ENCODE data around the gene ZNF117. TPM values are rescaled to one million over a fixed set of nuclear protein-coding genes. Genes with fewer than 3 reads are reported as not detected.
A peak's percentile ranks its signal among the peaks of the same experiment; 100 is the strongest.
"Not testable (repeated sequence)": the region's sequence is repeated elsewhere in the genome, so short reads cannot be mapped to it uniquely, and the experiment has no call there.

The ZNF117 gene
- total RNA-seq (2014; rRNA removed; shearing (Covaris generic); ENCODE audit: low replicate concordance): 0.94 and 3.7 TPM in 2 replicates

- H3K27me3 ChIP-seq: no peaks in the 10 kb centered on the region
- peaks cover 60% of the 10 kb centered on the region for H3K36me3 ChIP-seq
- DNase-seq: no peak
- peaks cover 42% of the 10 kb centered on the region for H3K9me3 ChIP-seq
- no peak within 1 kb of the TSS for H3K4me3 ChIP-seq
Observed at GRCh38 chr7:64990936-64991335, at the start of gene ZNF117. ZNF117 (minus strand) TSS chr7:64991036.

GRCh38 chr7:65038767-65039166 lies 47.9 kb upstream of the ZNF117 start:
- H3K27me3 ChIP-seq, H3K36me3 ChIP-seq, H3K9me3 ChIP-seq: not testable (repeated sequence)
- peak overlapping the region; percentile 86 for H3K4me3 ChIP-seq
- peak; percentile 56 for DNase-seq

- H3K4me3 ChIP-seq: peak overlapping the region; percentile 86
- peak; percentile 94 for DNase-seq
- H3K9me3 ChIP-seq: no peaks in the 10 kb centered on the region
Observed at GRCh38 chr7:65037740-65038688, 47.2 kb upstream of the ZNF117 start.

GRCh38 chr7:65036526-65036925 lies 45.7 kb upstream of the ZNF117 start:
- H3K36me3 ChIP-seq, H3K9me3 ChIP-seq, H3K4me3 ChIP-seq, H3K27me3 ChIP-seq: not testable (repeated sequence)
- DNase-seq: peak; percentile 11

More at GRCh38 chr7:65037740-65038688, 47.2 kb upstream of the ZNF117 start:
- Histone ChIP-seq H3K36me3 (peaks cover 3% of the 10 kb centered on the region; the same call in 1 of the 2 replicates), H3K27me3 (no peaks in the 10 kb centered on the region)

GRCh38 chr7:65035469-65035868 lies 44.6 kb upstream of the ZNF117 start:
- not testable (repeated sequence) for H3K4me3 ChIP-seq, DNase-seq, H3K27me3 ChIP-seq, H3K36me3 ChIP-seq, H3K9me3 ChIP-seq

GRCh38 chr7:65034120-65034782 lies 43.4 kb upstream of the ZNF117 start:
- not testable (repeated sequence) for H3K27me3 ChIP-seq, H3K36me3 ChIP-seq, DNase-seq, H3K9me3 ChIP-seq, H3K4me3 ChIP-seq

GRCh38 chr7:65033391-65033790 lies 42.6 kb upstream of the ZNF117 start:
- DNase-seq, H3K9me3 ChIP-seq, H3K27me3 ChIP-seq, H3K36me3 ChIP-seq, H3K4me3 ChIP-seq: not testable (repeated sequence)

GRCh38 chr7:65025023-65025422 lies 34.2 kb upstream of the ZNF117 start:
- H3K9me3 ChIP-seq, H3K36me3 ChIP-seq, H3K27me3 ChIP-seq, H3K4me3 ChIP-seq, DNase-seq: not testable (repeated sequence)

GRCh38 chr7:65020978-65021377 lies 30.1 kb upstream of the ZNF117 start:
- not testable (repeated sequence) for H3K27me3 ChIP-seq, DNase-seq, H3K36me3 ChIP-seq, H3K4me3 ChIP-seq, H3K9me3 ChIP-seq

GRCh38 chr7:65009881-65010280 lies 19.0 kb upstream of the ZNF117 start:
- not testable (repeated sequence) for H3K4me3 ChIP-seq, H3K36me3 ChIP-seq, DNase-seq, H3K27me3 ChIP-seq, H3K9me3 ChIP-seq

- not testable (repeated sequence) for DNase-seq, H3K4me3 ChIP-seq, H3K9me3 ChIP-seq, H3K27me3 ChIP-seq
- H3K36me3 ChIP-seq: peaks cover 11% of the 10 kb centered on the region
Observed at GRCh38 chr7:65009394-65009793, 18.6 kb upstream of the ZNF117 start.

- not testable (repeated sequence) for DNase-seq, H3K27me3 ChIP-seq, H3K9me3 ChIP-seq
- Histone ChIP-seq H3K4me3 (peak overlapping the region; percentile 82), H3K36me3 (peaks cover 34% of the 10 kb centered on the region)
Observed at GRCh38 chr7:65007036-65007435, 16.2 kb upstream of the ZNF117 start.

- H3K27me3 ChIP-seq: no peaks in the 10 kb centered on the region
- H3K36me3 ChIP-seq: peaks cover 41% of the 10 kb centered on the region
- DNase-seq: peak; percentile 99
- H3K9me3 ChIP-seq: peaks cover 15% of the 10 kb centered on the region
- peak within 1 kb of the TSS; percentile 82 for H3K4me3 ChIP-seq
Observed at GRCh38 chr7:65006094-65006992, 15.5 kb upstream of the ZNF117 start, which contains the start of gene ERV3-1. ERV3-1 (minus strand) TSS chr7:65006687; CDS start chr7:64993026, 13,661 bp downstream.

GRCh38 chr7:65004575-65004974 lies 13.7 kb upstream of the ZNF117 start:
- no peak for DNase-seq
- Histone ChIP-seq H3K27me3 (no peaks in the 10 kb centered on the region), H3K36me3 (peaks cover 58% of the 10 kb centered on the region), H3K4me3 (no peak overlapping the region), H3K9me3 (peaks cover 28% of the 10 kb centered on the region)

- peaks cover 43% of the 10 kb centered on the region for H3K9me3 ChIP-seq
- H3K27me3 ChIP-seq: no peaks in the 10 kb centered on the region
- no peak overlapping the region for H3K4me3 ChIP-seq
- DNase-seq: no peak
- H3K36me3 ChIP-seq: peaks cover 73% of the 10 kb centered on the region
Observed at GRCh38 chr7:65002972-65003585, 12.2 kb upstream of the ZNF117 start.

- Histone ChIP-seq H3K27me3 (no peaks in the 10 kb centered on the region), H3K4me3 (no peak overlapping the region)
- no peak for DNase-seq
Observed at GRCh38 chr7:65001291-65001814, 10.5 kb upstream of the ZNF117 start.

More at GRCh38 chr7:65001291-65001814, 10.5 kb upstream of the ZNF117 start:
- Histone ChIP-seq H3K36me3 (peaks cover 89% of the 10 kb centered on the region), H3K9me3 (peaks cover 55% of the 10 kb centered on the region)
